ENCODE results near the gene KMT5C.

KMT5C gene

DNA sequence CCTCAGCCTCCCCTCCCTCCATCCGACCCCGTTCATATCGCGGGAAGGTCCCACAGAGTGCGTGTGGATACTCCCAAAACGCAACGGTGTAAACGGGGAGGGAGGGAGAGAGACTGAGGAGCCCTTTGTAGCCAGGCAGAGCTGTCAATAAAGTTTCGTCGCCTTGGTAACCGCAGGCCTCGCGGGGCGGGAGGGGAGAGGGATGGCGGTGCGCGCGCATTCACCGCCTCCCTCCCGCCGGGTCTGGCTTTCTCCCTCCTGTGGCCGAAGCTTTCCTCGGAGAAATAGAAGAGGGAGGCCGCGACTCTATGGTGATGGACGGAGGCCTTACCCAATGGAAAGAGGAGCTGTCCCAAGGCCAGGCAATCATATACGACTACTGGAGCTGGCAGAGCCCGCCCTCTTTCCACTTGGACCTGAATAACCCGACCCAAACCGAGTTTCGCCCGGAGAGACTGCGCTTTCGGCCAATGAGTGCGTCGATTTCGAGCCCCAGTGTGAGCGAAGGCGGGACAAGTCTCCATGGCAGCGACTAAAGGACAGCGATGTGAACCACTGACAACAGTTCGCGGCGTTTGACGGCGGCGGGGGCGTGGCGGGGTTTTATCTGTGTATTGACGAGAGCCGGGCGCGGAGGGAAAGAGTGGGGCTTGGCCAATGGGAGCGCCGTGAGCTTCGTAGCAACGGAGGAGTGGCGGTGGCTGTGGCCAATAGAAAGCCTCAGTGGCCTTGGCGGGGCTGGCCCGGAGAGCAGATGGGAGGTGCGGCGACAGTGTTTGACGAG, at the start of gene KMT5C:
Gene KMT5C, plus strand, starts transcription at position 772 of the 784 bp plus-strand sequence. CDS start 2,061 bp downstream, outside the sequence.
- peaks cover 5% of the 10 kb centered on the region; the same call in 1 of the 2 replicates for H3K36me3 ChIP-seq (ENCODE audit: insufficient read depth, low read length)
- peak within 1 kb of the TSS; percentile 88 for H3K9ac ChIP-seq (ENCODE audit: low read depth, low read length)
- H3K4me1 ChIP-seq (ENCODE audit: insufficient read depth, low read length), result peaks cover 4% of the 10 kb centered on the region; the same call in 1 of the 2 replicates
- H3K9me3 ChIP-seq (ENCODE audit: control insufficient read depth, insufficient read depth, low read length), result no peaks in the 10 kb centered on the region

DNA sequence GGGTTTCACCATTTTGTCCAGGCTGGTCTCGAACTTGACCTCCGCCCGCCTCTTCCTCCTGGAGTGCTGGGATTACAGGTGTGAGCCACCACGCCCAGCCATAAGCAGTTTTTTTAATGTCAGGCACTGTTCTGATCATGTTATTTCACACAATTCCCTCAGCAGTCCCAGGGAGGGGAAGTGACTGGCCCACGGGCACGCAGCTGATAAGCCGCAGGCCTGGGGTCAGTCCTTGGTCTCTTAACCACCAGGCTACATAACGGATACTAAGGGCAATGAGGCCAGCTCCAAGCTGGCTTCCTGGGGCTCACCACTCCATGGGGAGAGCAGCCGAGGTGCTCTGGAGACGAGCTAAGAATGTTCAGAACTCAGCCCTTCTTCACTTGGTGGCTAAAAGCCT, 42.4 kb upstream of the KMT5C start:
- no peaks in the 10 kb centered on the region for H3K9me3 ChIP-seq (ENCODE audit: control insufficient read depth, insufficient read depth, low read length)
- H3K4me1 ChIP-seq (ENCODE audit: insufficient read depth, low read length), result peaks cover 4% of the 10 kb centered on the region; the same call in 1 of the 2 replicates
- H3K36me3 ChIP-seq (ENCODE audit: insufficient read depth, low read length), result no peaks in the 10 kb centered on the region; the same call in 1 of the 2 replicates
- H3K9ac ChIP-seq (ENCODE audit: low read depth, low read length), result no peak overlapping the region

DNA sequence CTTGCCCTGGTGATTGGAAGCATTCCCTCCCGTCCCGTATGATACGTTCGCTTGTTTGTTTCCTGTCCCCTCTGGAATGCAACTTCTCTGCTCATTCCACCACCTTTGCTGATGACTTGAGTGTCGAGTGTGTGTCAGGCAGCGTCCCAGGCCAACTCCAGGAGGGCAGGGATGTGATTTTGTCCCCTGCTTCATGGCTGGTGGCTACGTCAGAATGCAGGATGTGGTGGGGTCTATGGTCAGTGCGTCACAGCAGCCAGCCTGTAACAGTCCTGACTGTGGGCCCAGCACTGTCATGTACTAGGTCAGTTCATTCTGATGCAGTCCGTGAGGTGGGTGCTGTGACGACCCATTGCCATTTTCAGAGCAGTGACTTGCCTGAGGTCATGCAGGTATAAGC, 39.7 kb upstream of the KMT5C start:
- Histone ChIP-seq H3K4me1 (ENCODE audit: insufficient read depth, low read length) (peaks cover 4% of the 10 kb centered on the region; the same call in 1 of the 2 replicates), H3K36me3 (ENCODE audit: insufficient read depth, low read length) (no peaks in the 10 kb centered on the region; the same call in 1 of the 2 replicates), H3K9ac (ENCODE audit: low read depth, low read length) (no peak overlapping the region), H3K9me3 (ENCODE audit: control insufficient read depth, insufficient read depth, low read length) (no peaks in the 10 kb centered on the region)

DNA sequence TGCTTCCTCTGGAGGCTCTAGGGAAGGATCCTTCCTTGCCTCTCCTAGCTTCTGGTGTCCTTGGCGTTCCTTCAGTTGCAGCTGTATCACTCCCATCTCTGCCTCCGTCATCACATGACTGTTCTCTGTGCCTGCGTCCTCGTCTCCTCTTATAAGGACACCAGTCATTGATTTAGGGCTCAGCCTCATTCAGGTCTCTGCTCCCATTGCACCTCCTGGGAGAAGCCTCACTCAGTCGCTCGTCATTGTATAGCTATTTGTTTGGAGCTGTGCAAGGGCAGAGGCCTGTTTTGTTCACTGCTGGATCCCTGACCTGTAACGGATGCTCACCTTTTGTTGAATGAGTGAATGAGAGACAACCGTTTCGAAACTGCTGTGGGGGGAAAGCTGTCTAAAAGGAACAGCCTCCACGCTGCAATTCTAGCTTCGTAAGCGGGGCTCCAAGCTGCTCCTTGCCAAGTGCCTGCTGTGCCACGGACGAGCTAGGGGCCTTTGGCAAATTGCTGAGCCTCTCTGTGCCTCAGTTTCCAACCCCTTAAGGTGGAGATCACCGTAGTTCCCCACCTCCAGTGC, 38.7 kb upstream of the KMT5C start:
- Histone ChIP-seq H3K4me1 (ENCODE audit: insufficient read depth, low read length) (peaks cover 6% of the 10 kb centered on the region), H3K9ac (ENCODE audit: low read depth, low read length) (peak overlapping the region; percentile 52; the same call in 1 of the 2 replicates), H3K36me3 (ENCODE audit: insufficient read depth, low read length) (no peaks in the 10 kb centered on the region; the same call in 1 of the 2 replicates), H3K9me3 (ENCODE audit: control insufficient read depth, insufficient read depth, low read length) (no peaks in the 10 kb centered on the region)

GRCh38 chr19:55301459-55302317, 38.0 kb upstream of the KMT5C start:
- H3K9ac ChIP-seq (ENCODE audit: low read depth, low read length), result peak overlapping the region; percentile 52; the same call in 1 of the 2 replicates
- no peaks in the 10 kb centered on the region for H3K9me3 ChIP-seq (ENCODE audit: control insufficient read depth, insufficient read depth, low read length)
- peaks cover 6% of the 10 kb centered on the region for H3K4me1 ChIP-seq (ENCODE audit: insufficient read depth, low read length)
- H3K36me3 ChIP-seq (ENCODE audit: insufficient read depth, low read length), result 0 out of 2 replicates have a peak, but pooled peaks cover 5% of the 10 kb centered on the region

GRCh38 chr19:55302318-55302703, 37.4 kb upstream of the KMT5C start:
- Histone ChIP-seq H3K36me3 (ENCODE audit: insufficient read depth, low read length) (0 out of 2 replicates have a peak, but pooled peaks cover 9% of the 10 kb centered on the region), H3K9ac (ENCODE audit: low read depth, low read length) (no peak overlapping the region), H3K4me1 (ENCODE audit: insufficient read depth, low read length) (peaks cover 6% of the 10 kb centered on the region), H3K9me3 (ENCODE audit: control insufficient read depth, insufficient read depth, low read length) (no peaks in the 10 kb centered on the region)

- 0 out of 2 replicates have a peak, but pooled peaks cover 9% of the 10 kb centered on the region for H3K36me3 ChIP-seq (ENCODE audit: insufficient read depth, low read length)
Measured at GRCh38 chr19:55303477-55303876, 36.2 kb upstream of the KMT5C start.

GRCh38 chr19:55304279-55304978, 35.2 kb upstream of the KMT5C start:
- peaks cover 6% of the 10 kb centered on the region for H3K4me1 ChIP-seq (ENCODE audit: insufficient read depth, low read length)
- H3K9ac ChIP-seq (ENCODE audit: low read depth, low read length), result no peak overlapping the region
- H3K36me3 ChIP-seq (ENCODE audit: insufficient read depth, low read length), result 0 out of 2 replicates have a peak, but pooled peaks cover 9% of the 10 kb centered on the region

More at GRCh38 chr19:55303477-55303876, 36.2 kb upstream of the KMT5C start:
- no peaks in the 10 kb centered on the region for H3K9me3 ChIP-seq (ENCODE audit: control insufficient read depth, insufficient read depth, low read length)
- H3K4me1 ChIP-seq (ENCODE audit: insufficient read depth, low read length), result peaks cover 6% of the 10 kb centered on the region
- no peak overlapping the region for H3K9ac ChIP-seq (ENCODE audit: low read depth, low read length)

GRCh38 chr19:55304980-55305379, 34.7 kb upstream of the KMT5C start:
- Histone ChIP-seq H3K9ac (ENCODE audit: low read depth, low read length) (no peak overlapping the region), H3K36me3 (ENCODE audit: insufficient read depth, low read length) (0 out of 2 replicates have a peak, but pooled peaks cover 9% of the 10 kb centered on the region), H3K9me3 (ENCODE audit: control insufficient read depth, insufficient read depth, low read length) (no peaks in the 10 kb centered on the region), H3K4me1 (ENCODE audit: insufficient read depth, low read length) (peaks cover 6% of the 10 kb centered on the region)

More at GRCh38 chr19:55304279-55304978, 35.2 kb upstream of the KMT5C start:
- no peaks in the 10 kb centered on the region for H3K9me3 ChIP-seq (ENCODE audit: control insufficient read depth, insufficient read depth, low read length)

DNA sequence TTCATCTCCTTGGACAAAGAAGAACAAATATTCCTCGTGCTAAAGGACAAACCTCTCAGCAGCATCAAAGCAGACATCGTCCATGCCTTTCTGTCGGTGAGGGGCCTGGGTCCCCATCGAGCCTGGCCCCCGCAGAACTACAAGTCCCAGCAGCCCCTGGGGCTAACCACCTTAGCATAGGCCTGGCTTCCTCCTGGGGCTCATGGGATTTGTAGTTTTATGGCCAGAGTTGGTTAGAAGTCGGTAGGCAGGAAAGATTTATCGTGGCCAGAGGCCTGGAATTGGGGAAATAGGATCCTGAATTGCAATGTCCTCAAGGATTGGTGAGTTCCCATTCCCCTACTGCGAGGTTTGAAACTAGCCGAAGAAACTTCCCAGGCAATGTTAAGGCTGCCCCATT, 34.2 kb upstream of the KMT5C start:
- Histone ChIP-seq H3K4me1 (ENCODE audit: insufficient read depth, low read length) (peaks cover 6% of the 10 kb centered on the region), H3K9me3 (ENCODE audit: control insufficient read depth, insufficient read depth, low read length) (no peaks in the 10 kb centered on the region), H3K36me3 (ENCODE audit: insufficient read depth, low read length) (peaks cover 9% of the 10 kb centered on the region; the same call in 1 of the 2 replicates), H3K9ac (ENCODE audit: low read depth, low read length) (no peak overlapping the region)

- no peaks in the 10 kb centered on the region for H3K9me3 ChIP-seq (ENCODE audit: control insufficient read depth, insufficient read depth, low read length)
- H3K9ac ChIP-seq (ENCODE audit: low read depth, low read length), result no peak overlapping the region
- peaks cover 9% of the 10 kb centered on the region; the same call in 1 of the 2 replicates for H3K36me3 ChIP-seq (ENCODE audit: insufficient read depth, low read length)
- peaks cover 6% of the 10 kb centered on the region for H3K4me1 ChIP-seq (ENCODE audit: insufficient read depth, low read length)
Measured at GRCh38 chr19:55305983-55306562, 33.6 kb upstream of the KMT5C start.

DNA sequence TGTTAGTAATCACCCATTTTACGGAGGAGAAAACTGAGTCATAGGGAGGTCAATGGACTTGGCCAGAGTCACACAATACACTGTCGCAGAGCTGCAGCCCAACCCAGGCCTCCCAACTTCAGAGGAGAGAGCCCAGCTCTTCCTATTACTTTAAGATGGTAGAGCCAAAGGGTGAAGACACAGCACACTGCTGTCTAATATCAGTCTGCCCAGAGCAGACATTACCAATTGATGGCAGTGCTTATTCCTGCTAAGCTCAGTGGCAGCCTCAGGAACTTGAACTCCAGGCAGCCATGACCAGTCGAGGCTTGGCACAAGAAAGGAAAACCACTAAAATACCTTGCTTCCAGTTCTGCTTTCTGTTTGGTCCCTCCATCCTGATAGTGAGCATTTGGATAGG, 33.0 kb upstream of the KMT5C start:
- Histone ChIP-seq H3K9ac (ENCODE audit: low read depth, low read length) (no peak overlapping the region), H3K9me3 (ENCODE audit: control insufficient read depth, insufficient read depth, low read length) (no peaks in the 10 kb centered on the region), H3K4me1 (ENCODE audit: insufficient read depth, low read length) (peaks cover 3% of the 10 kb centered on the region), H3K36me3 (ENCODE audit: insufficient read depth, low read length) (peaks cover 9% of the 10 kb centered on the region; the same call in 1 of the 2 replicates)

DNA sequence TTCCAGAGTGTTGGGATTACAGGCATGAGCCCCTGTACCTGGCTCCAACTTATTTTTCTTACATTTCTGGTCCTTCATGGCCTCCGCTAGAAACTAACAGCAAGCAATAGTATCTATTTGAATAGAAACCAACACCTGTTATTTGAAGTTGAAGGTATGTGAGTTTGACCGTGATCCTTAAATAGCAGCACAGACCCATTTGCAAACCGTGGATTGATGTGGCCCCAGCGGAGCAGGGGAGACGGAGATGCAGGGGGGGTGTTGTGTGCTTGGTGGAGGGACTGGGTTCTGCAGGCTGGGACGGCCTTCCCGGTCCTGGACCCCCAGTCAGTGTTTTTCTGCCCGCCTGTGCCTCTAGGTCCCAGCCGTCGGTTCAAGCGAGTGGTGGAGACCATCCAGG, 31.4 kb upstream of the KMT5C start:
- Histone ChIP-seq H3K9me3 (ENCODE audit: control insufficient read depth, insufficient read depth, low read length) (no peaks in the 10 kb centered on the region), H3K4me1 (ENCODE audit: insufficient read depth, low read length) (peaks cover 3% of the 10 kb centered on the region), H3K36me3 (ENCODE audit: insufficient read depth, low read length) (peaks cover 9% of the 10 kb centered on the region; the same call in 1 of the 2 replicates), H3K9ac (ENCODE audit: low read depth, low read length) (no peak overlapping the region)
